Stimulated activated CD4-positive, alpha-beta T cell treated with anti-CD3 and anti-CD28 coated beads, Interleukin-12 subunit alpha, Interleukin-12 subunit beta, amount 100 ng/mL, for 24 hours (primary cell): Measurements from ENCODE around the gene AP1AR.
"Not testable (repeated sequence)": the region's sequence is repeated elsewhere in the genome, so short reads cannot be mapped to it uniquely, and the experiment has no call there.

Experiments
- DNase-seq, 2 experiments: peaks; one replicate each; pipeline ENCODE4 v3.0.0-alpha.2; 2020; ENCODE audit warnings: low read depth in 2 of 2

Gene AP1AR

GRCh38 chr4:112231779-112232713 lies at the start of gene AP1AR:
Gene AP1AR (plus strand): TSS chr4:112231787. CDS start chr4:112232092, 305 bp downstream.
- peak; percentile 53 to 70 for DNase-seq

GRCh38 chr4:112182604-112183003 lies 49.0 kb upstream of the AP1AR start:
- DNase-seq = no peak

- DNase-seq = no peak
Measured at GRCh38 chr4:112183252-112183651, 48.3 kb upstream of the AP1AR start.

- DNase-seq = no peak
Measured at GRCh38 chr4:112184438-112184837, 47.1 kb upstream of the AP1AR start.

GRCh38 chr4:112185334-112185733 lies 46.3 kb upstream of the AP1AR start:
- DNase-seq = no peak

GRCh38 chr4:112185740-112186670 lies 45.6 kb upstream of the AP1AR start:
- no peak for DNase-seq

GRCh38 chr4:112189754-112190153 lies 41.8 kb upstream of the AP1AR start:
- DNase-seq = no peak

GRCh38 chr4:112190684-112191083 lies 40.9 kb upstream of the AP1AR start:
- DNase-seq = no peak

- DNase-seq = no peak
Measured at GRCh38 chr4:112196461-112196860, 35.1 kb upstream of the AP1AR start.

- no peak for DNase-seq
Measured at GRCh38 chr4:112199041-112199440, 32.5 kb upstream of the AP1AR start.

GRCh38 chr4:112201915-112202505 lies 29.6 kb upstream of the AP1AR start:
- DNase-seq = no peak

GRCh38 chr4:112203593-112203992 lies 28.0 kb upstream of the AP1AR start:
- DNase-seq = no peak

- no peak for DNase-seq
Measured at GRCh38 chr4:112206431-112206830, 25.2 kb upstream of the AP1AR start.

- not testable (repeated sequence) for DNase-seq
Measured at GRCh38 chr4:112208137-112209095, 23.2 kb upstream of the AP1AR start.

GRCh38 chr4:112210777-112211176 lies 20.8 kb upstream of the AP1AR start:
- no peak for DNase-seq

GRCh38 chr4:112213091-112213490 lies 18.5 kb upstream of the AP1AR start:
- DNase-seq = no peak

GRCh38 chr4:112213856-112214255 lies 17.7 kb upstream of the AP1AR start:
- no peak for DNase-seq

GRCh38 chr4:112214390-112215264 lies 17.0 kb upstream of the AP1AR start:
- no peak for DNase-seq

- DNase-seq = no peak
Measured at GRCh38 chr4:112219826-112220366, 11.7 kb upstream of the AP1AR start.
